Ishikawa (cell line): ENCODE data around the gene ACOX3.

ENCODE experiments used
- CEBPB ChIP-seq: IDR thresholded peaks from 2 replicates; pipeline ENCODE4 v1.6.1; 2012
- CREB1 ChIP-seq: IDR thresholded peaks from 2 replicates; pipeline ENCODE4 v1.6.1; 2012; ENCODE audit warnings: low read depth
- EGR1 ChIP-seq: IDR thresholded peaks from 2 replicates; pipeline ENCODE4 v1.6.1; 2012
- EP300 ChIP-seq: IDR thresholded peaks from 2 replicates; pipeline ENCODE4 v1.6.1; 2012; ENCODE audit warnings: borderline replicate concordance
- FOXM1 ChIP-seq: IDR thresholded peaks from 2 replicates; pipeline ENCODE4 v1.6.1; 2012; ENCODE audit warnings: low read depth, borderline replicate concordance
- MAX ChIP-seq: IDR thresholded peaks from 2 replicates; pipeline ENCODE4 v1.6.1; 2012
- NFIC ChIP-seq: IDR thresholded peaks from 2 replicates; pipeline ENCODE4 v1.6.1; 2012
- RAD21 ChIP-seq: IDR thresholded peaks from 2 replicates; pipeline ENCODE4 v1.6.1; 2012; ENCODE audit warnings: low read depth
- REST ChIP-seq: IDR thresholded peaks from 2 replicates; pipeline ENCODE4 v1.6.1; 2012; ENCODE audit warnings: low read depth, mild to moderate bottlenecking
- TAF1 ChIP-seq: IDR thresholded peaks from 2 replicates; pipeline ENCODE4 v1.6.1; 2012; ENCODE audit warnings: low read depth, mild to moderate bottlenecking
- TCF12 ChIP-seq: IDR thresholded peaks from 2 replicates; pipeline ENCODE4 v1.6.1; 2012; ENCODE audit warnings: low read depth
- TEAD4 ChIP-seq: IDR thresholded peaks from 2 replicates; pipeline ENCODE4 v1.6.1; 2012
- USF1 ChIP-seq: IDR thresholded peaks from 2 replicates; pipeline ENCODE4 v1.6.1; 2012
- YY1 ChIP-seq: IDR thresholded peaks from 2 replicates; pipeline ENCODE4 v1.6.1; 2012; ENCODE audit warnings: low read depth
- ZBTB7A ChIP-seq: IDR thresholded peaks from 2 replicates; pipeline ENCODE4 v1.6.1; 2012; ENCODE audit warnings: low read depth

ACOX3 gene

GRCh38 chr4:8329859-8330761 lies 110.4 kb downstream of the ACOX3 start:
- TF ChIP-seq EP300 (no peak), YY1 (no peak), CREB1 (no peak), RAD21 (no peak), FOXM1 (no peak), EGR1 (no peak), USF1 (no peak)

GRCh38 chr4:8329560-8329858 lies 111.0 kb downstream of the ACOX3 start:
- TF ChIP-seq NFIC = no peak

GRCh38 chr4:8328866-8329559 lies 111.5 kb downstream of the ACOX3 start:
- TF ChIP-seq TAF1 (no peak), NFIC (no peak), EP300 (no peak), CREB1 (no peak), ZBTB7A (no peak), RAD21 (no peak), EGR1 (no peak), USF1 (no peak), CEBPB (no peak), YY1 (no peak), TCF12 (no peak), MAX (no peak), FOXM1 (no peak), REST (no peak)

- TF ChIP-seq CREB1 = no peak
- TF ChIP-seq REST = no peak
- TF ChIP-seq NFIC = no peak
- TF ChIP-seq EP300 = no peak
- TF ChIP-seq USF1 = no peak
- TF ChIP-seq TEAD4 = no peak
- no peak for TF ChIP-seq MAX
- TF ChIP-seq YY1 = no peak
- TF ChIP-seq TCF12 = no peak
- TF ChIP-seq FOXM1 = no peak
- no peak for TF ChIP-seq EGR1
- no peak for TF ChIP-seq RAD21
- TF ChIP-seq CEBPB = no peak
- no peak for TF ChIP-seq TAF1
- no peak for TF ChIP-seq ZBTB7A
Measured at GRCh38 chr4:8328456-8328855, 112.1 kb downstream of the ACOX3 start.

GRCh38 chr4:8326206-8326605 lies 114.3 kb downstream of the ACOX3 start:
- TF ChIP-seq MAX = no peak
- TF ChIP-seq CEBPB = no peak
- no peak for TF ChIP-seq CREB1
- no peak for TF ChIP-seq YY1
